ENCODE measurements around the gene NPL.

The NPL gene

GRCh38 chr1:182875889-182876288 is 86.3 kb downstream of the NPL start:
- no peak for DNase-seq

GRCh38 chr1:182877331-182877730 is 87.8 kb downstream of the NPL start:
- DNase-seq = no peak

- no peak for DNase-seq
Measured at GRCh38 chr1:182877842-182878241, 88.3 kb downstream of the NPL start.
